ENCODE results near the gene SPO11.
A peak's percentile ranks its signal among the peaks of the same experiment; 100 is the strongest.

- TF ChIP-seq POLR2A (IDR thresholded peaks at IDR 0.05) (no peak), CTCF (IDR thresholded peaks at IDR 0.05) (peak; percentile 83 to 95 (median 89))
Measured at GRCh38 chr20:57381596-57382503, 52.2 kb downstream of the SPO11 start.
